RWPE2 (cell line): ENCODE data around the gene STAT5B.

Experiments
- ATAC-seq: fragments of 200-7000 bp; cut with Tn5 transposase; 3 replicates; pipeline ENCODE4 v1.9.1; 2021; ENCODE audit warnings: low read depth
- DNase-seq: peaks from one replicate; pipeline ENCODE4 v3.0.0-alpha.2; 2020; ENCODE audit warnings: low spot score
- H3K27ac ChIP-seq: fragments of 450-650 bp; 2 replicates; pipeline ENCODE4 v1.5.1; 2017; ENCODE audit warnings: mild to moderate bottlenecking; ENCODE audit not compliant: poor library complexity, severe bottlenecking
- H3K27me3 ChIP-seq: fragments of 250-450 bp; sonication (Bioruptor Pico); 2 replicates; pipeline ENCODE4 v1.5.1; 2021; ENCODE audit warnings: mild to moderate bottlenecking, moderate library complexity; ENCODE audit not compliant: insufficient read depth, poor library complexity, severe bottlenecking
- H3K36me3 ChIP-seq: fragments of 250-450 bp; sonication (Bioruptor Pico); 2 replicates; pipeline ENCODE4 v1.5.1; 2020; ENCODE audit warnings: low read depth, mild to moderate bottlenecking, moderate library complexity
- H3K4me1 ChIP-seq: fragments of 250-450 bp; sonication (Bioruptor Pico); 2 replicates; pipeline ENCODE4 v1.5.1; 2021; ENCODE audit warnings: mild to moderate bottlenecking, moderate library complexity; ENCODE audit not compliant: insufficient read depth, poor library complexity, severe bottlenecking
- H3K4me3 ChIP-seq: fragments of 250-450 bp; sonication (Bioruptor Pico); 2 replicates; pipeline ENCODE4 v1.5.1; 2021; ENCODE audit warnings: mild to moderate bottlenecking, moderate library complexity; ENCODE audit not compliant: severe bottlenecking
- H3K9me3 ChIP-seq: fragments of 250-450 bp; sonication (Bioruptor Pico); 2 replicates; pipeline ENCODE4 v1.5.1; 2021; ENCODE audit warnings: mild to moderate bottlenecking, moderate library complexity; ENCODE audit not compliant: severe bottlenecking
- TF ChIP-seq, protein P1 (sequence below): fragments of 450-650 bp; IDR thresholded peaks from one replicate; pipeline ENCODE4 v1.5.1; 2017; ENCODE audit warnings: mild to moderate bottlenecking, moderate library complexity; ENCODE audit not compliant: poor library complexity, severe bottlenecking

STAT5B gene

DNA sequence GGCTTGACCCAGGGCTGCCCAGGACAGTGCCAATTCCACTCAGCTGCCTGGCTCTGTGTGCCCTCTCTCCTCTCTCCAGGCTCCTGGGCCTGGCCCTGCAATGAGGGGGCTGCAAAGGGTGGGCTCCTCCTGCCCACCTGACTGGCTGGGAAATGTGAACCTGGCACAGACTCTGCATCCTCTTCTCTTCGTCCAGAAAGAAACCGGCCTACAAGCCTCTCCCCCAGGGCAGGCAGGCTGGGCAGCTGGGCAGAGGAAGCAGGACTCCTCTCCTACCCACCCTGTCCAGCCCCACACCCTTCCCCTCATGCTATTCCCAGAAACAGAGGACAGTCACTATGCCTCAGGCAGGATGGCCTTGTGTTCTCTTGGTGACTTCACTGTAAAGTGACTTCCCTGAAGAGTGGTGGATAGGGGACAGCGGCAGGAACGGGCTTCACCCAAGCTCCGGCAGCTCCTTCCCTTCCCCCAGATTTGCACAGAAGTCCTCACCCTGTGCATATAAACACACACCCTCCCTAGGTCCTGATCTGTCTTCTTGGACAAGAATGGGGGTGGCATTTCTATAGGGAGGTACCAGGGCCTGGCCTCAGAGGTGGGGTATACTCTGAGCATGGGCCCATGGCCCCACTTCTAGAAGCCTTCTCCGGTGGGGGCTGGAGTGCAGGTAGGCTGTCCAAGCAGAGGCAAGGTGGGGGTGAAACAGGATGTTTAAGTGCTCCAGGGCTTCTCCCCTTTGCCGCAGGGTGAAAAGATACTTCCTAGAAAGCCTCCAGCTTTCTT, 7.2 kb upstream of the STAT5B start:
- no peak for ATAC-seq

DNA sequence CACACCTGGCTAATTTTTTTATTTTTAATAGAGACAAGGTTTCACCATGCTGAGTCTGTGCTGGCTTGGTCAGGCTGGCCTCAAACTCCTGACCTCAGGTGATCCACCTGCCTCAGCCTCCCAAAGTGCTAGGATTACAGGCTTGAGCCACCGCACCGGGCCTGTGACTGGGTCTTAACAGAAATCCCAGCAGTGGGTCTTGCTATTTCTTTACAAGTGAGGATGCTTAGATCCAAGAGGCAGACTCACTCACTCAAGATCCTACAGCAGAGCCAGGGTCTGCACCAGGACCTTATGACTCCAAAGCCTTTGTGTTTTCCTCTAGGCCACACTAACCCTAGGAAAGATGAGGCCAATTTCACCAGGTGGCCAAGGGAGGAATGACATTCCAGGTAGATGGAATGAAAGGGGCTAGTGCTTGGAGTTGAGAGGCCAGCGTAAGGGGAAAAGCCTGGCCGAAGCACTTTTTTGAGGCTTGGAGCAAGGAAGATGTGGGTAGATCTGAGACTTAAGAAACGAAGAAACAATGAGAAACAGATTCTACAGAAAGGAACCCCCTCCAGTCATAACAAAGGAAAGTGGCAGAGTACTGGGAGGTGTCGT, 6.4 kb upstream of the STAT5B start:
- TF ChIP-seq, protein P1, sequence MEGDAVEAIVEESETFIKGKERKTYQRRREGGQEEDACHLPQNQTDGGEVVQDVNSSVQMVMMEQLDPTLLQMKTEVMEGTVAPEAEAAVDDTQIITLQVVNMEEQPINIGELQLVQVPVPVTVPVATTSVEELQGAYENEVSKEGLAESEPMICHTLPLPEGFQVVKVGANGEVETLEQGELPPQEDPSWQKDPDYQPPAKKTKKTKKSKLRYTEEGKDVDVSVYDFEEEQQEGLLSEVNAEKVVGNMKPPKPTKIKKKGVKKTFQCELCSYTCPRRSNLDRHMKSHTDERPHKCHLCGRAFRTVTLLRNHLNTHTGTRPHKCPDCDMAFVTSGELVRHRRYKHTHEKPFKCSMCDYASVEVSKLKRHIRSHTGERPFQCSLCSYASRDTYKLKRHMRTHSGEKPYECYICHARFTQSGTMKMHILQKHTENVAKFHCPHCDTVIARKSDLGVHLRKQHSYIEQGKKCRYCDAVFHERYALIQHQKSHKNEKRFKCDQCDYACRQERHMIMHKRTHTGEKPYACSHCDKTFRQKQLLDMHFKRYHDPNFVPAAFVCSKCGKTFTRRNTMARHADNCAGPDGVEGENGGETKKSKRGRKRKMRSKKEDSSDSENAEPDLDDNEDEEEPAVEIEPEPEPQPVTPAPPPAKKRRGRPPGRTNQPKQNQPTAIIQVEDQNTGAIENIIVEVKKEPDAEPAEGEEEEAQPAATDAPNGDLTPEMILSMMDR: no peak
- Histone ChIP-seq H3K4me3 (no peak overlapping the region), H3K36me3 (no peaks in the 10 kb centered on the region), H3K4me1 (no peaks in the 10 kb centered on the region), H3K27ac (no peak overlapping the region), H3K27me3 (no peaks in the 10 kb centered on the region), H3K9me3 (no peaks in the 10 kb centered on the region)
- DNase-seq: no peak
- ATAC-seq: no peak

More for the DNA sequence above, 7.2 kb upstream of the STAT5B start:
- no peak overlapping the region for H3K27ac ChIP-seq
- peak; percentile 18 for DNase-seq
- no peaks in the 10 kb centered on the region for H3K9me3 ChIP-seq
- H3K4me1 ChIP-seq: no peaks in the 10 kb centered on the region
- H3K36me3 ChIP-seq: no peaks in the 10 kb centered on the region
- no peak overlapping the region for H3K4me3 ChIP-seq
- TF ChIP-seq, protein P1: no peak
- H3K27me3 ChIP-seq: no peaks in the 10 kb centered on the region

DNA sequence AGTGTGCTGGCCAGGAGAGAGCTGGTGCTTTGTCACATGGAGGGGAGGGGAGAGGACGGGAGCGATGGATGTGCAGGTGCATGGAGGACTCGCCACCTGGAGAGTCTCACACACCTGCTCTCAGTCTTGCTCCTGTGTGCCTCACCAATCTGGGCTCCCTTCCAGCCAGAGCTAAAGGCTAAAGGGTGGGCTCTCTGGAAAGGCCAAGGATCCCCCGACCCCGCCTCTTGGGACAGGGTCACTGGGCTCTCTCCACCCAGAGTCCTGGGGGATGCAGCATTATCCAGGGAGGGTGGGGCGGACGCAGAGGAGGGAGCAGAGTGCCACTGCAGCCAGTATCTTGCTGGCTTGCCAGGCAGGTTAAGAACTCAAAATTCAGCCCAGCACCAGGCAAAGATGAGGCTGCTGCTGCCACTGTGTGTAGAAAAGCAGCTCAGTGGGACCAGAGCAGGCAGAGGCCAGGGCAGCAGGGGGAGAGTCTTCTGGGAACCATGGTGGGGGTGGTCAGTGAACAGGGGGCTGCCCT, 5.4 kb upstream of the STAT5B start:
- Histone ChIP-seq H3K27me3 (no peaks in the 10 kb centered on the region), H3K9me3 (no peaks in the 10 kb centered on the region), H3K27ac (no peak overlapping the region), H3K4me3 (no peak overlapping the region), H3K4me1 (peaks cover 6% of the 10 kb centered on the region), H3K36me3 (no peaks in the 10 kb centered on the region)
- TF ChIP-seq, protein P1: no peak
- ATAC-seq (no peak), DNase-seq (no peak)

DNA sequence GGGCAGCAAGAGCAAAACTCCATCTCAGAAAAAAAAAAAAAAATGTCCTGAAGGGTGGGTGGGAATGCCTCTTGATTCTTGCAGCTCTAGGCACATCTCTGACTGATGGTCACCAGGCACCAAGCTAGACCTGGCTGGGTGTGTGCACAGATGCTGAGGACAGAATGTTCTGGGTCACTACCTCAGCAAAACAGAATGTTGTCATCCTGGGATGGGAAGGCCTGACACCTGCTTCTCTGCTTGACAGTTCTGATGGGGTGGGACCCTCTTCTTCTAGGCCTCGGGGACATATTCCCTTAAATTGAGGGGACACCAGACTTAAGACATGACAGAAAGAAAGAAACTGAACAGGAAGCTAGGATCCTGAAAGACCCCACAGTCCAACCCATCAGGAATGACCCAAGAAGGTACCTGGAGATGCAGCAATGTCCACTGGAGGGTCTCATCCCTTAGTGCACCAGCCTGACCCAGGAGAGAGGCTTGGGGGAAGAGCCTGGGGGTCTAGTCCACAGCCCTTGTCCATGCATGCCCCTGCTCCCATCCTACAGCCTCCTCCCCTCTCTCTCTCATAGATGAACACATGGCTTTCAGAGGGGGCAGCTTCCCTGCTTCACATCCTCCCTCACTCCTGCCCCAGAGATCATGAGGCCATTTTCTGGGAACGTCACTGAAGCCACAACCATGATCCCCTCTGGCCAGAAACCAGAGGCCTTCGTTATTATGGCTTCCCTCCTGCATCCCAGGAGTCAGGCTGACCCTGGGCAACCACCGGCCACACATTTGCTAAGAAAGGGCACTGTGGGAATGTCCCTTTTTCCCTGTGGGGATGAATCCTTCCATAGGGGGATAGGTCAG, 3.8 kb upstream of the STAT5B start:
- no peaks in the 10 kb centered on the region for H3K9me3 ChIP-seq
- no peak for DNase-seq
- H3K4me3 ChIP-seq: no peak overlapping the region
- no peaks in the 10 kb centered on the region for H3K36me3 ChIP-seq
- no peak overlapping the region for H3K27ac ChIP-seq
- ATAC-seq: no peak
- TF ChIP-seq, protein P1: no peak
- peaks cover 7% of the 10 kb centered on the region for H3K4me1 ChIP-seq
- no peaks in the 10 kb centered on the region for H3K27me3 ChIP-seq
